PC-9 (cell line): Measurements from ENCODE around the gene NCKAP1. TPM values are rescaled to one million over a fixed set of nuclear protein-coding genes. Genes with fewer than 3 reads are reported as not detected.
"Not testable (repeated sequence)": the region's sequence is repeated elsewhere in the genome, so short reads cannot be mapped to it uniquely, and the experiment has no call there.

Source experiments
- BruUV-seq: library from RNA; stranded (reverse); fragments of 400-500 nt; replicated peaks from 2 replicates; lab custom pipeline; 2021; lab: Mats Ljungman, UMichigan
- CTCF ChIA-PET: fragments of 300-600 bp; sonication (Branson Sonifier 250); formaldehyde crosslinking; loops from one replicate; lab custom pipeline; 2022; ENCODE audit warnings: antibody characterized with exemption; lab: Charles Lee
- POLR2A ChIA-PET: fragments of 300-600 bp; sonication (Branson Sonifier 250); formaldehyde crosslinking; loops from one replicate; lab custom pipeline; 2022; ENCODE audit warnings: antibody characterized with exemption; ENCODE audit not compliant: unreplicated experiment; lab: Charles Lee
- DNase-seq, 2 experiments: peaks; one replicate each; pipeline versions ENCODE4 v3.0.0 to v3.0.0-alpha.2; 2015 to 2022; ENCODE audit warnings: mixed read lengths in 1 of 2
- H2AFZ ChIP-seq: fragments of 200-600 bp; sonication (generic); 2 replicates; pipeline ENCODE4 v1.8.1; 2017; ENCODE audit warnings: antibody characterized with exemption
- H3F3A ChIP-seq: fragments of 200-600 bp; sonication (generic); 2 replicates; pipeline ENCODE4 v1.8.1; 2017; ENCODE audit warnings: antibody characterized with exemption, mild to moderate bottlenecking, low read depth; ENCODE audit not compliant: insufficient read depth
- H3K27ac ChIP-seq: fragments of 200-600 bp; sonication (generic); 2 replicates; pipeline ENCODE4 v1.6.1; 2016; ENCODE audit warnings: mixed run types
- H3K27me3 ChIP-seq: fragments of 200-600 bp; sonication (generic); 2 replicates; pipeline ENCODE4 v1.6.1; 2016; ENCODE audit warnings: low read depth, mixed run types; ENCODE audit not compliant: insufficient read depth
- H3K36me3 ChIP-seq: fragments of 200-600 bp; sonication (generic); 2 replicates; pipeline ENCODE4 v1.6.1; 2016; ENCODE audit warnings: low read depth, mixed run types
- H3K4me1 ChIP-seq: fragments of 200-600 bp; sonication (generic); replicated peaks from 2 replicates; pipeline ENCODE4 v1.6.1; 2016; ENCODE audit warnings: mixed run types; ENCODE audit not compliant: insufficient read depth
- H3K4me2 ChIP-seq: fragments of 200-600 bp; sonication (generic); 2 replicates; pipeline ENCODE4 v1.6.1; 2017; ENCODE audit warnings: mixed run types
- H3K4me3 ChIP-seq: fragments of 200-600 bp; sonication (generic); 2 replicates; pipeline ENCODE4 v1.6.1; 2016; ENCODE audit warnings: mixed run types
- H3K79me2 ChIP-seq: fragments of 200-600 bp; sonication (generic); 2 replicates; pipeline ENCODE4 v1.6.1; 2017; ENCODE audit warnings: low read depth, mixed run types
- H3K9me2 ChIP-seq: fragments of 200-600 bp; sonication (generic); 2 replicates; pipeline ENCODE4 v1.8.1; 2017; ENCODE audit warnings: mild to moderate bottlenecking; ENCODE audit not compliant: insufficient read depth
- H3K9me3 ChIP-seq: fragments of 200-600 bp; sonication (generic); 2 replicates; pipeline ENCODE4 v1.8.1; 2016; ENCODE audit warnings: low read depth; ENCODE audit not compliant: insufficient read depth
- H4K20me1 ChIP-seq: fragments of 200-600 bp; sonication (generic); 2 replicates; pipeline ENCODE4 v1.8.1; 2017; ENCODE audit not compliant: insufficient read depth
- EZH2 ChIP-seq: fragments of 200-600 bp; sonication (generic); IDR thresholded peaks from 2 replicates; pipeline ENCODE4 v1.8.0; 2017; ENCODE audit warnings: antibody characterized with exemption, low read depth
- intact Hi-C: fragments of 100-400 bp; cut with micrococcal nuclease; formaldehyde crosslinking; loops from one replicate; pipeline ENCODE4 v1.10.0; 2022; ENCODE audit not compliant: unreplicated experiment
- total RNA-seq: library from RNA; stranded (reverse); gene quantifications from 2 replicates; pipeline ENCODE4 v1.2.3, GENCODE V29; 2021
- TF ChIP-seq, protein P1 (sequence below): fragments of 200-600 bp; sonication (generic); conservative IDR thresholded peaks from 2 replicates; pipeline ENCODE4 v1.6.1; 2017; ENCODE audit warnings: mixed run types, antibody characterized with exemption, mild to moderate bottlenecking, moderate library complexity

NCKAP1 gene
- total RNA-seq, 1 experiment from 2014 or later = 308 TPM

DNA sequence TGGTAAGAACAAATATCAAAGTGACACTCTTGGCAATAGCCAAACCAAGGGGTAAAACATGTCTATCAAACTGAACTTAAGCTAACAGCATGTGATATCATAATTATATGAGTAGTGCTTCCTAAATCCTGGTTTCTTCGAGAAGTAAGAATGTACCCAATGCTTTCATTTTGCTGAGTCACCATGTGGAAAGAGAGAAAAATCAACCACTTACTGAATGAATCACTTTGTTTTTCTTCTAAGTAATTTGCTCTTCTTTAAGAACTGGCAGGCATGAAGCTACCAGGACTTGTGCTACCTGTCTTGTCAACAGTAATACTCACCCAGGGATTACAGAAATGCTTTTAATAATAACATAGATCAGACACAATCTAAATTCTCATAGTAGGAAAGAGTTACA, 21.3 kb upstream of the NCKAP1 start:
- Histone ChIP-seq H4K20me1 (no peaks in the 10 kb centered on the region), H3K79me2 (no peaks in the 10 kb centered on the region), H3K36me3 (no peaks in the 10 kb centered on the region), H3K9me2 (no peaks in the 10 kb centered on the region), H3K27me3 (no peaks in the 10 kb centered on the region), H3K4me2 (peak overlapping the region; percentile 49), H3K9me3 (no peaks in the 10 kb centered on the region), H2AFZ (peak overlapping the region; percentile 66), H3K4me3 (no peak overlapping the region), H3F3A (peaks cover 14% of the 10 kb centered on the region), H3K27ac (peak overlapping the region; percentile 77), H3K4me1 (peaks cover 16% of the 10 kb centered on the region)
- intact Hi-C loops = loop anchor here (1.0 kb wide), 1 partner anchor 21 kb away; the partner anchor contains the start of gene NCKAP1
- BruUV-seq = no TSS peak
- CTCF ChIA-PET = interaction anchor here (0.5 to 0.7 kb wide), 2 partner anchors 53 to 180 kb away, joined by 3 to 6 read pairs; no protein-coding TSS in a partner anchor
- POLR2A ChIA-PET = no interaction called here
- peak in 1 of 2 experiments; percentile 90 for DNase-seq
- no peak for TF ChIP-seq EZH2
- TF ChIP-seq, protein P1, sequence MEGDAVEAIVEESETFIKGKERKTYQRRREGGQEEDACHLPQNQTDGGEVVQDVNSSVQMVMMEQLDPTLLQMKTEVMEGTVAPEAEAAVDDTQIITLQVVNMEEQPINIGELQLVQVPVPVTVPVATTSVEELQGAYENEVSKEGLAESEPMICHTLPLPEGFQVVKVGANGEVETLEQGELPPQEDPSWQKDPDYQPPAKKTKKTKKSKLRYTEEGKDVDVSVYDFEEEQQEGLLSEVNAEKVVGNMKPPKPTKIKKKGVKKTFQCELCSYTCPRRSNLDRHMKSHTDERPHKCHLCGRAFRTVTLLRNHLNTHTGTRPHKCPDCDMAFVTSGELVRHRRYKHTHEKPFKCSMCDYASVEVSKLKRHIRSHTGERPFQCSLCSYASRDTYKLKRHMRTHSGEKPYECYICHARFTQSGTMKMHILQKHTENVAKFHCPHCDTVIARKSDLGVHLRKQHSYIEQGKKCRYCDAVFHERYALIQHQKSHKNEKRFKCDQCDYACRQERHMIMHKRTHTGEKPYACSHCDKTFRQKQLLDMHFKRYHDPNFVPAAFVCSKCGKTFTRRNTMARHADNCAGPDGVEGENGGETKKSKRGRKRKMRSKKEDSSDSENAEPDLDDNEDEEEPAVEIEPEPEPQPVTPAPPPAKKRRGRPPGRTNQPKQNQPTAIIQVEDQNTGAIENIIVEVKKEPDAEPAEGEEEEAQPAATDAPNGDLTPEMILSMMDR = no peak

- Histone ChIP-seq H4K20me1 (no peaks in the 10 kb centered on the region), H3K4me2 (no peak overlapping the region), H3K36me3 (no peaks in the 10 kb centered on the region), H3K27me3 (no peaks in the 10 kb centered on the region), H3F3A (peaks cover 14% of the 10 kb centered on the region), H3K4me3 (no peak overlapping the region), H3K4me1 (peaks cover 16% of the 10 kb centered on the region), H3K9me2 (no peaks in the 10 kb centered on the region), H3K9me3 (no peaks in the 10 kb centered on the region), H3K27ac (no peak overlapping the region), H3K79me2 (no peaks in the 10 kb centered on the region), H2AFZ (peak overlapping the region; percentile 8; the same call in 1 of the 2 replicates)
- DNase-seq = peak in 1 of 2 experiments; percentile 33
- ChIA-PET CTCF (no interaction called here), POLR2A (no interaction called here)
- TF ChIP-seq, protein P1 = no peak
- no peak for TF ChIP-seq EZH2
- intact Hi-C loops = no loop called here
- no TSS peak for BruUV-seq
These were observed 19.2 kb upstream of the NCKAP1 start for GRCh38 chr2:183057333-183057985.

- TF ChIP-seq, protein P1 = no peak
- TF ChIP-seq EZH2 = no peak
- H3K36me3 ChIP-seq = no peaks in the 10 kb centered on the region
- H3K27ac ChIP-seq = no peak overlapping the region
- no peaks in the 10 kb centered on the region for H3K27me3 ChIP-seq
- no peaks in the 10 kb centered on the region for H3K79me2 ChIP-seq
- H4K20me1 ChIP-seq = no peaks in the 10 kb centered on the region
- no peak overlapping the region for H3K4me3 ChIP-seq
- H3K4me1 ChIP-seq = no peaks in the 10 kb centered on the region
- ChIA-PET CTCF (no interaction called here), POLR2A (no interaction called here)
- DNase-seq = no peak
- no TSS peak for BruUV-seq
- no peak overlapping the region for H3K4me2 ChIP-seq
- intact Hi-C loops = no loop called here
- H3F3A ChIP-seq = no peaks in the 10 kb centered on the region
- H3K9me2 ChIP-seq = no peaks in the 10 kb centered on the region
- no peak overlapping the region for H2AFZ ChIP-seq
- no peaks in the 10 kb centered on the region for H3K9me3 ChIP-seq
These were observed 11.2 kb upstream of the NCKAP1 start for GRCh38 chr2:183049420-183049819.

DNA sequence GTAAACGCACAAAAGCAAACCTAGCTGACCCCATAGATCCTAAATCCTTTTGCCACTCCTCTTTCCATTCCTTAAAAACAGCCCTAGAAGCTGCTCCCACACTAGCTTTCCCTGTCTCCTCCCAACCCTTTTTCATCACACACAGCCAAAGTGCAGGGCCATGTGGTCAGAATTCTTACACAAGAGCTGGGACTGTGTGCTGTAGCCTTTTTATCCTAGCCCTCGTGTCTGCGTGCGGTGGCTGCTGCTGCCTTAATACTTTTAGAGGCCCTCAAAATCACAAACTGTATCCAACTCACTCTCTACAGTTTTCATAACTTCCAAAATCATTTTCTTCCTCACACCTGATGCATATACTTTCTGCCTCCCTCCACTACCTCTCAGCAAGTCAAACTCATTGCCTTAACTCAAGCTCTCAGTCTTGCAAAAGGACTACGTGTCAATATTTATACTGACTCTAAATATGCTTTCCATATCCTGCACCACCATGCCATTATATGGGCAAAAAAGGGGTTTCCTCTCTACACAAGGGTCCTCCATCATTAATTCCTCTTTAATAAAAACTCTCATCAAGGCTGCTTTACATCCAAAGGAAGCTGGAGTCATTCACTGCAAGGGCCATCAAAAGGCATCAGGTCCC, 9.3 kb upstream of the NCKAP1 start:
- H2AFZ ChIP-seq, H3K27me3 ChIP-seq, H4K20me1 ChIP-seq, H3K27ac ChIP-seq, H3K36me3 ChIP-seq, H3K9me2 ChIP-seq, H3K4me2 ChIP-seq, DNase-seq, intact Hi-C loops, BruUV-seq, CTCF ChIA-PET, POLR2A ChIA-PET, H3K4me1 ChIP-seq, H3K9me3 ChIP-seq, H3F3A ChIP-seq, H3K4me3 ChIP-seq, H3K79me2 ChIP-seq: not testable (repeated sequence)

DNA sequence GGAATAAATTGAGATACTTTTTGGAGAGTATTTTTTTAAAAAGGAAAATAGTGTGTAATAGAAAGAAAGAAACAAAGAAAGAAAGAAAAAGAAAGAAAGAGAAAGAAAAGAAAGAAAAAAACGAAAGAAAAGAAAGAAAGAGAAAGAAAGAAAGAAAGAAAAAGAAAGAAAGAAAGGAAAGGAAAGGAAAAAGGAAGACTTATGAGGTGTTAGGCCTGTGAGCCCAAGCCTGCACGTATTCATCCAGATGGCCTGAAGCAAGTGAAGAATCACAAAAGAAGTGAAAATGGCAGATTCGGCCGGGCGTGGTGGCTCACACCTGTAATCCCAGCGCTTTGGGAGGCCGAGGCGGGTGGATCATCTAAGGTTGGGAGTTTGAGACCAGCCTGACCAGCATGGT, 5.3 kb upstream of the NCKAP1 start:
- POLR2A ChIA-PET, H2AFZ ChIP-seq, H3K9me2 ChIP-seq, H3K27me3 ChIP-seq, H3K79me2 ChIP-seq, H3K4me3 ChIP-seq, CTCF ChIA-PET, intact Hi-C loops, H3K9me3 ChIP-seq, H3K27ac ChIP-seq, H4K20me1 ChIP-seq, DNase-seq, H3K4me2 ChIP-seq, H3K36me3 ChIP-seq, BruUV-seq, H3K4me1 ChIP-seq: not testable (repeated sequence)
- H3F3A ChIP-seq = peaks cover 11% of the 10 kb centered on the region
